HepG2 (cell line): Measurements from ENCODE around the gene WNT6. TPM values are rescaled to one million over a fixed set of nuclear protein-coding genes. Genes with fewer than 3 reads are reported as not detected.
A peak's percentile ranks its signal among the peaks of the same experiment; 100 is the strongest.

Experiments
- ATAC-seq: fragments of 200-7000 bp; cut with Tn5 transposase; 3 replicates; pipeline ENCODE4 v1.9.1; 2020; ENCODE audit warnings: mild to moderate bottlenecking, moderate library complexity
- BruUV-seq: library from RNA; stranded (reverse); fragments of 400-500 nt; replicated peaks from 2 replicates; lab custom pipeline; 2021; lab: Mats Ljungman, UMichigan
- CTCF ChIA-PET: fragments of 300-600 bp; formaldehyde crosslinking; extraction: SDS; loops from one replicate; lab custom pipeline; 2021; ENCODE audit warnings: low total read pairs, inconsistent platforms, low intra/inter-chr PET ratio; lab: Yijun Ruan, JAX
- POLR2A ChIA-PET: fragments of 350-600 bp; sonication (Branson Sonifier 250); formaldehyde crosslinking; loops from one replicate; lab custom pipeline; 2020; ENCODE audit warnings: antibody characterized with exemption, inconsistent platforms; lab: Yijun Ruan, JAX
- DNase-seq: peaks from one replicate; pipeline ENCODE4 v3.0.0-alpha.2; 2015; ENCODE audit warnings: low spot score
- FAIRE-seq: peaks from 3 replicates; lab custom pipeline; 2011; peaks lifted over from hg19 to GRCh38; lab: Jason Lieb, UNC
- H2AFZ ChIP-seq: one replicate; pipeline ENCODE4 v1.6.1; 2011; ENCODE audit warnings: low read length, inconsistent platforms
- H3K27ac ChIP-seq: fragments of 300-600 bp; 3 replicates; pipeline ENCODE4 v1.8.0; 2011; ENCODE audit warnings: mixed run types, mild to moderate bottlenecking, mixed read lengths, low read length, inconsistent platforms; ENCODE audit not compliant: insufficient read depth; ENCODE audit errors: extremely low read length
- H3K27me3 ChIP-seq, 2 experiments: fragments of 200-600 bp in 1 of 2; 2 replicates in 1 of 2; 3 replicates in 1 of 2; pipeline versions ENCODE4 v1.6.0 to v1.8.0; 2011; ENCODE audit warnings: low read length in 2 of 2, mild to moderate bottlenecking in 2 of 2, moderate library complexity in 2 of 2, inconsistent platforms in 1 of 2; ENCODE audit not compliant: insufficient read depth in 2 of 2, control insufficient read depth in 1 of 2
- H3K36me3 ChIP-seq, 2 experiments: fragments of 200-600 bp in 1 of 2; replicated peaks in 1 of 2; 2 replicates in 1 of 2; 3 replicates in 1 of 2; pipeline versions ENCODE4 v1.5.1 to v1.8.0; 2011; ENCODE audit warnings: low read length in 2 of 2, inconsistent platforms in 1 of 2; ENCODE audit not compliant: insufficient read depth in 2 of 2, control insufficient read depth in 1 of 2
- H3K4me1 ChIP-seq: 2 replicates; pipeline ENCODE4 v1.5.1; 2012; ENCODE audit warnings: low read length, inconsistent platforms; ENCODE audit not compliant: insufficient read depth
- H3K4me2 ChIP-seq: 2 replicates; pipeline ENCODE4 v1.6.0; 2011; ENCODE audit warnings: low read depth, low read length, inconsistent platforms
- H3K4me3 ChIP-seq, 3 experiments: fragments of 200-600 bp in 1 of 3; sonication (generic), shearing (Covaris generic) in 1 of 3; replicated peaks in 1 of 3; 2 replicates each; pipeline ENCODE4 v1.5.1; 2011 to 2016; ENCODE audit warnings: low read length in 3 of 3, inconsistent platforms in 2 of 3, low read depth in 2 of 3, mild to moderate bottlenecking in 2 of 3, control low read depth in 1 of 3, mixed read lengths in 1 of 3; ENCODE audit not compliant: insufficient read depth in 1 of 3
- H3K79me2 ChIP-seq: one replicate; pipeline ENCODE4 v1.6.1; 2011; ENCODE audit warnings: low read length, inconsistent platforms; ENCODE audit not compliant: insufficient read depth
- H3K9ac ChIP-seq: 2 replicates; pipeline ENCODE4 v1.6.0; 2011; ENCODE audit warnings: mild to moderate bottlenecking, low read depth, low read length, inconsistent platforms; ENCODE audit not compliant: insufficient read depth
- H3K9me3 ChIP-seq: 2 replicates; pipeline ENCODE4 v1.5.1; 2012; ENCODE audit warnings: mild to moderate bottlenecking, low read length
- H4K20me1 ChIP-seq: 2 replicates; pipeline ENCODE4 v1.6.0; 2011; ENCODE audit warnings: inconsistent platforms, mild to moderate bottlenecking, low read length, moderate library complexity; ENCODE audit not compliant: insufficient read depth
- HIVEP1 ChIP-seq: sonication (generic); formaldehyde crosslinking; IDR thresholded peaks from 2 replicates; pipeline ENCODE4 v1.4.0; 2020; ENCODE audit warnings: mild to moderate bottlenecking, missing genetic modification reagents
- IRF2 ChIP-seq: IDR thresholded peaks from 2 replicates; pipeline ENCODE4 v1.6.1; 2018; ENCODE audit warnings: missing genetic modification reagents, missing compliant biosample characterization
- KMT2B ChIP-seq: IDR thresholded peaks from 2 replicates; pipeline ENCODE4 v1.6.1; 2016; ENCODE audit warnings: missing genetic modification reagents, missing compliant biosample characterization
- MAFF ChIP-seq: IDR thresholded peaks from 2 replicates; pipeline ENCODE4 v1.6.1; 2011; ENCODE audit warnings: low read depth, low read length, improper control_type of control experiment
- MAFK ChIP-seq, 2 experiments: IDR thresholded peaks in 1 of 2; conservative IDR thresholded peaks in 1 of 2; 2 replicates each; pipeline ENCODE4 v1.6.1; 2011; ENCODE audit warnings: improper control_type of control experiment in 2 of 2, low read length in 2 of 2
- MEF2D ChIP-seq: sonication (generic); formaldehyde crosslinking; IDR thresholded peaks from 2 replicates; pipeline ENCODE4 v1.5.1; 2020; ENCODE audit warnings: mild to moderate bottlenecking, missing genetic modification reagents
- RORA ChIP-seq: sonication (generic); formaldehyde crosslinking; IDR thresholded peaks from 2 replicates; pipeline ENCODE4 v1.5.0; 2020; ENCODE audit warnings: mild to moderate bottlenecking, missing genetic modification reagents, moderate library complexity
- SMC3 ChIP-seq: IDR thresholded peaks from 2 replicates; pipeline ENCODE4 v1.6.1; 2011; ENCODE audit warnings: low read length, improper control_type of control experiment
- XBP1 ChIP-seq: sonication (generic); formaldehyde crosslinking; IDR thresholded peaks from 2 replicates; pipeline ENCODE4 v1.5.0; 2020; ENCODE audit warnings: missing genetic modification reagents
- ZNF335 ChIP-seq: sonication (generic); formaldehyde crosslinking; IDR thresholded peaks from 2 replicates; pipeline ENCODE4 v1.4.0; 2020; ENCODE audit warnings: missing genetic modification reagents
- ZNF572 ChIP-seq: sonication (generic); formaldehyde crosslinking; IDR thresholded peaks from 2 replicates; pipeline ENCODE4 v1.5.1; 2020; ENCODE audit warnings: mild to moderate bottlenecking, missing genetic modification reagents
- ZNF605 ChIP-seq: sonication (generic); formaldehyde crosslinking; IDR thresholded peaks from 2 replicates; pipeline ENCODE4 v1.8.0; 2022; ENCODE audit warnings: mild to moderate bottlenecking, missing genetic modification reagents
- ZNF678 ChIP-seq: sonication (generic); formaldehyde crosslinking; IDR thresholded peaks from 2 replicates; pipeline ENCODE4 v1.4.0; 2020; ENCODE audit warnings: mild to moderate bottlenecking, missing genetic modification reagents
- WGBS: methylation state at CpG from one replicate; pipeline ENCODE4 v1.1.6; 2017; ENCODE audit warnings: low lambda C conversion rate; 5-methylcytosine and 5-hydroxymethylcytosine counted together
- in situ Hi-C: cut with HindIII; loops from 2 replicates; pipeline ENCODE4 v1.10.0; 2017; ENCODE audit warnings: low pct_unique_long_range_greater_than_20kb; ENCODE audit not compliant: extremely low pct_ligation_motif_present
- intact Hi-C: fragments of 100-400 bp; cut with micrococcal nuclease; formaldehyde crosslinking; loops from one replicate; pipeline ENCODE4 v1.10.0; 2022; ENCODE audit not compliant: unreplicated experiment
- polyA plus RNA-seq, 8 experiments: library from polyadenylated mRNA; depleted of rRNA in 3 of 8; stranded (reverse) in 7 of 8; unstranded in 1 of 8; fragments of >200 nt; fragmentation: Illumina TruSeq in 4 of 8; extraction: Trizol in 4 of 8; gene quantifications; 2 replicates each; pipeline versions ENCODE4 v1.2.1 to v1.2.3, GENCODE V29; 2011 to 2016; ENCODE audit warnings: low read depth in 4 of 8, missing spikeins in 1 of 8, mixed read lengths in 1 of 8; ENCODE audit not compliant: insufficient read depth in 1 of 8
- total RNA-seq, 5 experiments: library from RNA; depleted of rRNA; stranded (reverse); fragments of >200 nt; fragmentation: Illumina TruSeq; extraction: Trizol; gene quantifications; 2 replicates each; pipeline ENCODE4 v1.2.3, GENCODE V29; 2016; ENCODE audit warnings: low read depth in 1 of 5
- TF ChIP-seq, protein P1 (sequence below): sonication (generic); formaldehyde crosslinking; IDR thresholded peaks from 2 replicates; pipeline ENCODE4 v1.4.0; 2020; ENCODE audit warnings: missing genetic modification reagents
- TF ChIP-seq, protein P2 (sequence below): sonication (generic); formaldehyde crosslinking; IDR thresholded peaks from 2 replicates; pipeline ENCODE4 v1.5.1; 2020; ENCODE audit warnings: mild to moderate bottlenecking, missing genetic modification reagents, moderate library complexity
- TF ChIP-seq, protein P3 (sequence below): sonication (generic); formaldehyde crosslinking; IDR thresholded peaks from 2 replicates; pipeline ENCODE4 v1.4.0; 2020; ENCODE audit warnings: missing genetic modification reagents, borderline replicate concordance

Gene WNT6
- total and polyA plus RNA-seq, 2 of the 13 experiments (the other 11 are each of a cell fraction or from before 2014, with no cell fraction given), result 0.20 TPM; not detected in 1

DNA sequence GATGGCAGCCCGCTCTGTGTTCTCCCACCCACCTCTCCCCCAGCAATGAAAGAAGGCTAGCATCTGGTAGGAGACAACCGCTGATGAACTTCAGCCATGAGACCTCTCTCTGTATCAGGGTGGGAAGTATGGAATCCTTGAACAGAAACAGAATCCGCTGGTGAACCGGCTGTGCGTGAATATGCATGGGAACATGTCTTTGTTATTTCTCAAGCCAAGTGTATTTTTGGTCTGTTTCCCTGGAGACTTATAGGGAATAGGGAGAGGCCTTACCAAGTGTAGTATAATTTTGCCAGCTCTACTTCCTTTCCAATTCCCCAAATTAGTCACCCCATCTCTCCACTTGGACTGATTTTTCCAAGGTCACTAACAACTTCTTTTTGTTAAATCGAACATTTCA is 51.1 kb downstream of the WNT6 start (continued):
- TF ChIP-seq ZNF605 (CRISPR knock-in tag) (no peak), XBP1 (CRISPR knock-in tag) (no peak), SMC3 (no peak), HIVEP1 (CRISPR knock-in tag) (no peak)
- TF ChIP-seq, protein P1, sequence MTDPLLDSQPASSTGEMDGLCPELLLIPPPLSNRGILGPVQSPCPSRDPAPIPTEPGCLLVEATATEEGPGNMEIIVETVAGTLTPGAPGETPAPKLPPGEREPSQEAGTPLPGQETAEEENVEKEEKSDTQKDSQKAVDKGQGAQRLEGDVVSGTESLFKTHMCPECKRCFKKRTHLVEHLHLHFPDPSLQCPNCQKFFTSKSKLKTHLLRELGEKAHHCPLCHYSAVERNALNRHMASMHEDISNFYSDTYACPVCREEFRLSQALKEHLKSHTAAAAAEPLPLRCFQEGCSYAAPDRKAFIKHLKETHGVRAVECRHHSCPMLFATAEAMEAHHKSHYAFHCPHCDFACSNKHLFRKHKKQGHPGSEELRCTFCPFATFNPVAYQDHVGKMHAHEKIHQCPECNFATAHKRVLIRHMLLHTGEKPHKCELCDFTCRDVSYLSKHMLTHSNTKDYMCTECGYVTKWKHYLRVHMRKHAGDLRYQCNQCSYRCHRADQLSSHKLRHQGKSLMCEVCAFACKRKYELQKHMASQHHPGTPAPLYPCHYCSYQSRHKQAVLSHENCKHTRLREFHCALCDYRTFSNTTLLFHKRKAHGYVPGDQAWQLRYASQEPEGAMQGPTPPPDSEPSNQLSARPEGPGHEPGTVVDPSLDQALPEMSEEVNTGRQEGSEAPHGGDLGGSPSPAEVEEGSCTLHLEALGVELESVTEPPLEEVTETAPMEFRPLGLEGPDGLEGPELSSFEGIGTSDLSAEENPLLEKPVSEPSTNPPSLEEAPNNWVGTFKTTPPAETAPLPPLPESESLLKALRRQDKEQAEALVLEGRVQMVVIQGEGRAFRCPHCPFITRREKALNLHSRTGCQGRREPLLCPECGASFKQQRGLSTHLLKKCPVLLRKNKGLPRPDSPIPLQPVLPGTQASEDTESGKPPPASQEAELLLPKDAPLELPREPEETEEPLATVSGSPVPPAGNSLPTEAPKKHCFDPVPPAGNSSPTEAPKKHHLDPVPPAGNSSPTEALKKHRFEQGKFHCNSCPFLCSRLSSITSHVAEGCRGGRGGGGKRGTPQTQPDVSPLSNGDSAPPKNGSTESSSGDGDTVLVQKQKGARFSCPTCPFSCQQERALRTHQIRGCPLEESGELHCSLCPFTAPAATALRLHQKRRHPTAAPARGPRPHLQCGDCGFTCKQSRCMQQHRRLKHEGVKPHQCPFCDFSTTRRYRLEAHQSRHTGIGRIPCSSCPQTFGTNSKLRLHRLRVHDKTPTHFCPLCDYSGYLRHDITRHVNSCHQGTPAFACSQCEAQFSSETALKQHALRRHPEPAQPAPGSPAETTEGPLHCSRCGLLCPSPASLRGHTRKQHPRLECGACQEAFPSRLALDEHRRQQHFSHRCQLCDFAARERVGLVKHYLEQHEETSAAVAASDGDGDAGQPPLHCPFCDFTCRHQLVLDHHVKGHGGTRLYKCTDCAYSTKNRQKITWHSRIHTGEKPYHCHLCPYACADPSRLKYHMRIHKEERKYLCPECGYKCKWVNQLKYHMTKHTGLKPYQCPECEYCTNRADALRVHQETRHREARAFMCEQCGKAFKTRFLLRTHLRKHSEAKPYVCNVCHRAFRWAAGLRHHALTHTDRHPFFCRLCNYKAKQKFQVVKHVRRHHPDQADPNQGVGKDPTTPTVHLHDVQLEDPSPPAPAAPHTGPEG (CRISPR knock-in tag), result no peak

DNA sequence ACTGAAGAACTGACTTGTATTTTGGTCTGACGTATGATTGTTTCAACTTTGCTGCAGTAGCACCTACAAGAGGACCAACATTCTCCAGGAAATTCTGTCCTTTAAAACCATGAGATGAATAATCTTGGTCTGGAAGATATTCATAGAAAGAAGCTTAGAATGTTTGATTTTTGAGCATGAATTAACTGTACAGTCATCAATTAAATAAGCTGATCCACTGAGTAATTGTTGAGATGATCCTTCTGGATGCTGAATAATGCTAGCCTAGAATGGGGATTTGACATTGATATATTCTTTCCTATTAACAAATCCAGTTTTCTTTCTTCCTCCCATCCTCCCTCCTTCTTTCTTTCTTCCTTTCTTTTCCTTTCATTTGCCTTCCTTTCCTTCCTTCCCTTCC is 60.9 kb downstream of the WNT6 start:
- FAIRE-seq (no peak), ATAC-seq (no peak), DNase-seq (no peak)
- ChIA-PET CTCF (no interaction called here), POLR2A (no interaction called here)
- no peaks in the 10 kb centered on the region for H3K36me3 ChIP-seq
- intact Hi-C loops (no loop called here), in situ Hi-C loops (no loop called here)
- no peaks in the 10 kb centered on the region for H3K27me3 ChIP-seq
- BruUV-seq, result no TSS peak
- no peaks in the 10 kb centered on the region for H3K4me1 ChIP-seq
- H3K4me3 ChIP-seq, result no peak overlapping the region
- H3K27ac ChIP-seq, result no peak overlapping the region
- no peak overlapping the region for H3K9ac ChIP-seq
- H2AFZ ChIP-seq, result no peak overlapping the region
- no peak overlapping the region for H3K4me2 ChIP-seq
- no peaks in the 10 kb centered on the region for H3K79me2 ChIP-seq
- H3K9me3 ChIP-seq, result peaks cover 9% of the 10 kb centered on the region
- no peaks in the 10 kb centered on the region for H4K20me1 ChIP-seq
- WGBS, result 95% methylated on average over 1 of the region's 1 CpG
- TF ChIP-seq, protein P2, sequence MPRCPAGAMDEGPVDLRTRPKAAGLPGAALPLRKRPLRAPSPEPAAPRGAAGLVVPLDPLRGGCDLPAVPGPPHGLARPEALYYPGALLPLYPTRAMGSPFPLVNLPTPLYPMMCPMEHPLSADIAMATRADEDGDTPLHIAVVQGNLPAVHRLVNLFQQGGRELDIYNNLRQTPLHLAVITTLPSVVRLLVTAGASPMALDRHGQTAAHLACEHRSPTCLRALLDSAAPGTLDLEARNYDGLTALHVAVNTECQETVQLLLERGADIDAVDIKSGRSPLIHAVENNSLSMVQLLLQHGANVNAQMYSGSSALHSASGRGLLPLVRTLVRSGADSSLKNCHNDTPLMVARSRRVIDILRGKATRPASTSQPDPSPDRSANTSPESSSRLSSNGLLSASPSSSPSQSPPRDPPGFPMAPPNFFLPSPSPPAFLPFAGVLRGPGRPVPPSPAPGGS (CRISPR knock-in tag), result no peak
- TF ChIP-seq ZNF678 (CRISPR knock-in tag) (no peak), RORA (CRISPR knock-in tag) (no peak), MAFK (conservative IDR thresholded peaks at IDR 0.05 in 1 of 2, IDR thresholded peaks at IDR 0.05 in 1 of 2; ENCODE audit: low read length in 2 of 2) (peak in 1 of 2 experiments; percentile 65; a peak in 2 of 4 replicates), ZNF335 (CRISPR knock-in tag) (no peak), IRF2 (CRISPR knock-in tag) (no peak), MEF2D (no peak), KMT2B (no peak), ZNF572 (CRISPR knock-in tag) (no peak), MAFF (peak; percentile 55; the same call in 1 of the 2 replicates)
- TF ChIP-seq, protein P3, sequence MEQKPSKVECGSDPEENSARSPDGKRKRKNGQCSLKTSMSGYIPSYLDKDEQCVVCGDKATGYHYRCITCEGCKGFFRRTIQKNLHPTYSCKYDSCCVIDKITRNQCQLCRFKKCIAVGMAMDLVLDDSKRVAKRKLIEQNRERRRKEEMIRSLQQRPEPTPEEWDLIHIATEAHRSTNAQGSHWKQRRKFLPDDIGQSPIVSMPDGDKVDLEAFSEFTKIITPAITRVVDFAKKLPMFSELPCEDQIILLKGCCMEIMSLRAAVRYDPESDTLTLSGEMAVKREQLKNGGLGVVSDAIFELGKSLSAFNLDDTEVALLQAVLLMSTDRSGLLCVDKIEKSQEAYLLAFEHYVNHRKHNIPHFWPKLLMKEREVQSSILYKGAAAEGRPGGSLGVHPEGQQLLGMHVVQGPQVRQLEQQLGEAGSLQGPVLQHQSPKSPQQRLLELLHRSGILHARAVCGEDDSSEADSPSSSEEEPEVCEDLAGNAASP (CRISPR knock-in tag), result no peak
